A673 (cell line): ENCODE measurements around the gene CLEC1A. TPM values are rescaled to one million over a fixed set of nuclear protein-coding genes. Genes with fewer than 3 reads are reported as not detected.
A peak's percentile ranks its signal among the peaks of the same experiment; 100 is the strongest.
"Not testable (repeated sequence)": the region's sequence is repeated elsewhere in the genome, so short reads cannot be mapped to it uniquely, and the experiment has no call there.

Experiments used
- BruUV-seq: library from RNA; stranded (reverse); fragments of 400-500 nt; replicated peaks from 2 replicates; lab custom pipeline; 2021; lab: Mats Ljungman, UMichigan
- CTCF ChIA-PET: fragments of 300-600 bp; sonication (Branson Sonifier 250); formaldehyde crosslinking; loops from one replicate; lab custom pipeline; 2022; ENCODE audit warnings: antibody characterized with exemption; lab: Charles Lee
- POLR2A ChIA-PET: fragments of 300-600 bp; sonication (Branson Sonifier 250); formaldehyde crosslinking; loops from one replicate; lab custom pipeline; 2022; ENCODE audit warnings: antibody characterized with exemption; ENCODE audit not compliant: low non-redundant PET; lab: Charles Lee
- DNase-seq: peaks from one replicate; pipeline ENCODE4 v3.0.0-alpha.2; 2015; ENCODE audit warnings: low spot score
- H3K27ac ChIP-seq: fragments of 200-600 bp; sonication (generic); 2 replicates; pipeline ENCODE4 v1.5.1; 2016; ENCODE audit warnings: mixed run types, low read depth, mild to moderate bottlenecking, mixed read lengths, antibody characterized with exemption, low read length; ENCODE audit not compliant: poor library complexity, severe bottlenecking
- H3K27me3 ChIP-seq: fragments of 200-600 bp; sonication (generic); replicated peaks from 2 replicates; pipeline ENCODE4 v1.6.1; 2017; ENCODE audit warnings: mixed run types, low read depth, mild to moderate bottlenecking, mixed read lengths, antibody characterized with exemption, low read length; ENCODE audit not compliant: insufficient read depth, poor library complexity
- H3K36me3 ChIP-seq: fragments of 200-600 bp; sonication (generic); 2 replicates; pipeline ENCODE4 v1.6.1; 2016; ENCODE audit warnings: mixed run types, mild to moderate bottlenecking, mixed read lengths, antibody characterized with exemption, low read length; ENCODE audit not compliant: insufficient read depth, poor library complexity, severe bottlenecking
- H3K4me1 ChIP-seq: fragments of 200-600 bp; sonication (generic); 2 replicates; pipeline ENCODE4 v1.6.1; 2017; ENCODE audit warnings: mixed run types, mild to moderate bottlenecking, mixed read lengths, antibody characterized with exemption, low read length; ENCODE audit not compliant: insufficient read depth, poor library complexity, severe bottlenecking
- H3K4me3 ChIP-seq: fragments of 200-600 bp; sonication (generic); 2 replicates; pipeline ENCODE4 v1.5.1; 2016; ENCODE audit warnings: low read depth, mixed run types, mild to moderate bottlenecking, mixed read lengths, low read length; ENCODE audit not compliant: poor library complexity, severe bottlenecking
- H3K9me3 ChIP-seq: fragments of 200-600 bp; sonication (generic); 2 replicates; pipeline ENCODE4 v1.6.1; 2016; ENCODE audit warnings: mixed run types, low read depth, mild to moderate bottlenecking, mixed read lengths, antibody characterized with exemption, low read length; ENCODE audit not compliant: poor library complexity, severe bottlenecking
- CTCF ChIP-seq: fragments of 300-800, 200-600 bp; sonication (generic); conservative IDR thresholded peaks from 2 replicates; pipeline ENCODE4 v1.5.1; 2017; ENCODE audit warnings: low read depth, mild to moderate bottlenecking, antibody characterized with exemption, low read length, moderate library complexity, mixed read lengths
- EZH2 ChIP-seq: fragments of 200-600 bp; sonication (generic); IDR thresholded peaks from 2 replicates; pipeline ENCODE4 v1.6.1; 2017; ENCODE audit warnings: borderline replicate concordance, low read depth, mild to moderate bottlenecking, mixed read lengths, antibody characterized with exemption, low read length; ENCODE audit not compliant: poor library complexity, severe bottlenecking
- intact Hi-C: fragments of 100-400 bp; cut with micrococcal nuclease; formaldehyde crosslinking; loops from one replicate; pipeline ENCODE4 v1.10.0; 2022; ENCODE audit not compliant: unreplicated experiment
- total RNA-seq: library from RNA; stranded (reverse); gene quantifications from 2 replicates; pipeline ENCODE4 v1.2.3, GENCODE V29; 2021

Gene CLEC1A
- total RNA-seq, 1 experiment from 2014 or later = not detected

- POLR2A ChIA-PET = no interaction called here
- CTCF ChIA-PET = no interaction called here
- H3K27me3 ChIP-seq = no peaks in the 10 kb centered on the region
- H3K9me3 ChIP-seq = no peaks in the 10 kb centered on the region
- TF ChIP-seq CTCF (no peak), EZH2 (no peak)
- no peak within 1 kb of the TSS for H3K27ac ChIP-seq
- BruUV-seq = no TSS peak
- no peak within 1 kb of the TSS for H3K4me3 ChIP-seq
- H3K36me3 ChIP-seq = no peaks in the 10 kb centered on the region
- DNase-seq = no peak
- H3K4me1 ChIP-seq = peaks cover 8% of the 10 kb centered on the region
- intact Hi-C loops = loop anchor here (10.0 kb wide), 1 partner anchor 534 kb away; no protein-coding TSS in a partner anchor
Measured at GRCh38 chr12:10030446-10030845, 68.3 kb downstream of the CLEC1A start, which contains the start of gene CLEC9A. CLEC9A (plus strand) TSS chr12:10030682; CDS start chr12:10052688, 22,006 bp downstream.

GRCh38 chr12:10027721-10028120 lies 71.1 kb downstream of the CLEC1A start:
- POLR2A ChIA-PET = no interaction called here
- intact Hi-C loops = no loop called here
- peak; percentile 68 for DNase-seq

GRCh38 chr12:10027311-10027710 lies 71.5 kb downstream of the CLEC1A start:
- Histone ChIP-seq H3K36me3 (no peaks in the 10 kb centered on the region), H3K4me3 (no peak overlapping the region), H3K4me1 (peaks cover 8% of the 10 kb centered on the region), H3K9me3 (no peaks in the 10 kb centered on the region), H3K27me3 (no peaks in the 10 kb centered on the region), H3K27ac (no peak overlapping the region)
- TF ChIP-seq EZH2 (no peak), CTCF (no peak)
- BruUV-seq = no TSS peak
- intact Hi-C loops = no loop called here
- ChIA-PET CTCF (interaction anchor here (0.6 kb wide), 1 partner anchor 17 kb away, joined by 3 read pairs; no protein-coding TSS in a partner anchor), POLR2A (no interaction called here)
- DNase-seq = no peak

More at GRCh38 chr12:10027721-10028120, 71.1 kb downstream of the CLEC1A start:
- TF ChIP-seq EZH2 (no peak), CTCF (no peak)
- Histone ChIP-seq H3K9me3 (no peaks in the 10 kb centered on the region), H3K4me1 (peaks cover 8% of the 10 kb centered on the region), H3K27ac (no peak overlapping the region), H3K27me3 (no peaks in the 10 kb centered on the region), H3K36me3 (no peaks in the 10 kb centered on the region), H3K4me3 (no peak overlapping the region)
- CTCF ChIA-PET = interaction anchor here (0.6 kb wide), 1 partner anchor 18 kb away, joined by 3 read pairs; no protein-coding TSS in a partner anchor
- no TSS peak for BruUV-seq

- H3K27me3 ChIP-seq, H3K36me3 ChIP-seq, BruUV-seq, H3K9me3 ChIP-seq, intact Hi-C loops, POLR2A ChIA-PET, DNase-seq, H3K4me3 ChIP-seq, H3K27ac ChIP-seq, CTCF ChIA-PET, H3K4me1 ChIP-seq: not testable (repeated sequence)
Measured at GRCh38 chr12:10026666-10027065, 72.1 kb downstream of the CLEC1A start.
